MG63 (cell line): ENCODE results near the gene GDI1. TPM values are rescaled to one million over a fixed set of nuclear protein-coding genes. Genes with fewer than 3 reads are reported as not detected.
A peak's percentile ranks its signal among the peaks of the same experiment; 100 is the strongest.

Source experiments
- DNase-seq: peaks from one replicate; pipeline ENCODE4 v3.0.0-alpha.2; 2020
- H3K27me3 ChIP-seq: fragments of 250-450 bp; sonication (Bioruptor Pico); 2 replicates; pipeline ENCODE4 v1.5.1; 2020; ENCODE audit warnings: mild to moderate bottlenecking, moderate library complexity
- H3K36me3 ChIP-seq: fragments of 250-450 bp; sonication (Bioruptor Pico); 2 replicates; pipeline ENCODE4 v1.5.1; 2020; ENCODE audit warnings: mild to moderate bottlenecking, moderate library complexity
- H3K4me3 ChIP-seq: fragments of 250-450 bp; sonication (Bioruptor Pico); 2 replicates; pipeline ENCODE4 v1.5.1; 2020; ENCODE audit warnings: mild to moderate bottlenecking, moderate library complexity
- H3K9me3 ChIP-seq: fragments of 250-450 bp; sonication (Bioruptor Pico); 2 replicates; pipeline ENCODE4 v1.5.1; 2020; ENCODE audit warnings: mild to moderate bottlenecking, moderate library complexity
- total RNA-seq: library from RNA; depleted of rRNA; stranded (reverse); fragments of >200 nt; shearing (Covaris generic); gene quantifications from 2 replicates; pipeline ENCODE4 v1.2.3, GENCODE V29; 2014; ENCODE audit warnings: low replicate concordance

Gene GDI1
- total RNA-seq, 1 experiment from 2014 or later = 43.6 TPM

DNA sequence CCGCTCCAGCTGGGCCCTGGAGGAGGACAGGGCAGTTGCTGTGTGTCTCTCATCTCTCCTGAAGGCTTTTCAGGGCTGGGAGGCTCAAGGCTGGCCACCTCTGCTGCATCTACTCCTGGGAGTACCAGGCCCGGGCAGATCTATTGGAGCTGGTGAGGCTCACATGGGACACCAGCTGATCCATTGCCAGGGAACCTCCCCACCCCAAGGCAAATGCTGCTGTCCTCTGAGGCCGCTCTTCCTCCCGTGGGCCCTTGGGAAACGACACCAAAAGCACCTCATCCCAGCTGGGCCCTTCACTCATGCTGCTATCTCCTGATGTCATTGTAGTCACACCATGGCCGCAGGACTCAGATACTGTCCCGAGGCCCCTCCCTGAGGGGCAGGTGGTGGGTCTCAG lies 45.8 kb downstream of the GDI1 start:
- Histone ChIP-seq H3K27me3 (no peaks in the 10 kb centered on the region), H3K36me3 (peaks cover 16% of the 10 kb centered on the region), H3K9me3 (no peaks in the 10 kb centered on the region), H3K4me3 (no peak overlapping the region)
- DNase-seq = no peak

DNA sequence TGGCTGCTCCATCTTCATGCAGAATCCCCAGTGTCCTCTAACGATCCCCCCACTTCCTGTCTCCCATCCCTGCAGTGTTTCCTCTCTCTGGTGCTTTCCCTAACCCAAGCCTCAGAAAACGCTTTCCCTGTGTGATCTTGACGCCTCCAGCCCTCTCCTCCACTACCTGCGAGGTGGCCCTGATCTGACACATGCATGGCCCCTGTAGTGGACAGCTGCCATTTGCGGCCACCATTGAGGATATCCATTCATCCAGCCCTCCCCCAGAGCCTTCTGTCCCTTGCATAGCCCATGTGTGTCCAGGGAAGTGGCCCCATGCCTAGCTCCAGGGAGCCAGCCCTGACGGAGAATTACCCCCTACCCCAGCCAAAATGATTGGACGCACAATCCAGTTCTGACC lies 46.4 kb downstream of the GDI1 start:
- Histone ChIP-seq H3K36me3 (peaks cover 16% of the 10 kb centered on the region), H3K27me3 (no peaks in the 10 kb centered on the region), H3K4me3 (no peak overlapping the region), H3K9me3 (no peaks in the 10 kb centered on the region)
- DNase-seq = no peak

DNA sequence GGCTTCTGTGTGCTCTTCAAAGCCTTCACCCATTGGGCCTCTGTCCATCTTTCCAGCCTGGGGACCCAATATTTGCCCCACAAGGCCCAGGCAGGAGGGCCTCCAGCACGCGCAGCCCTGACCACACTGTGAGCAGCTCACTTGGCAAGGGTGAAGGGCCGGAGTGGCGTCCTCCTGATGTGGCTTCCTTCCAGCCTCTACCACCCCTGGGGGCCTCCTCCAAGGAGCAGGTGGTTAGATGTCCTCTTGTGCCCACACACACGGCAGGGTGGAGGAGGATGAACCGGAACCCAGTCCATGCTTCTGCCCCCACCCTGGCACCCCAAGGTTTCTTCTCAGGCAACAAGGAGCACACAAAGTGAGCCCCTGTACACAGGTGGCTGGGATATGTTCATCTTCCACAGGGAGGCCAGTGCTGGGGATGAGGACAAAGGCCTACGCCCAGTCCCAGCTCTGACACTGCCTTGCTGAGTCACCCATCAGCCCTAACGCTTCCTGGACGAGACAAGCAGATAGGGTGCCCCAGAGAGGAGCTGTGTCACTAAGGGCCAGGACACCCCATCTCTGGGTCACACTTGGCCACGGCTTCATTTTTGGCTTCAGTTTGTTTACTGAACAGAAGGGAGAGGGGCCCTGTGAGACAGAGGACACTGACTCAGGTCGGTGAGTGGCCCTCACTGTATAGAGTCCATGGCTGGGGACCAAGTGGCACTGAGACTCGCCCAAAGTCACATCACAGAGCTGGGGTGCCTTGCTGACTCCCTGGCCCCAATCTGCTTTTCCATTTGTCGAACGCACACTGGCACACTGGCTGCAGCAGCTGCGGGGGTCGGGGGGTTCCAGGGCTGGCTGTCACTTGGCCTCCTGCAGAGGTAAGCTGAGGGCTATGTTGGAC lies 47.5 kb downstream of the GDI1 start:
- Histone ChIP-seq H3K9me3 (no peaks in the 10 kb centered on the region), H3K4me3 (no peak overlapping the region), H3K36me3 (peaks cover 16% of the 10 kb centered on the region), H3K27me3 (no peaks in the 10 kb centered on the region)
- no peak for DNase-seq

DNA sequence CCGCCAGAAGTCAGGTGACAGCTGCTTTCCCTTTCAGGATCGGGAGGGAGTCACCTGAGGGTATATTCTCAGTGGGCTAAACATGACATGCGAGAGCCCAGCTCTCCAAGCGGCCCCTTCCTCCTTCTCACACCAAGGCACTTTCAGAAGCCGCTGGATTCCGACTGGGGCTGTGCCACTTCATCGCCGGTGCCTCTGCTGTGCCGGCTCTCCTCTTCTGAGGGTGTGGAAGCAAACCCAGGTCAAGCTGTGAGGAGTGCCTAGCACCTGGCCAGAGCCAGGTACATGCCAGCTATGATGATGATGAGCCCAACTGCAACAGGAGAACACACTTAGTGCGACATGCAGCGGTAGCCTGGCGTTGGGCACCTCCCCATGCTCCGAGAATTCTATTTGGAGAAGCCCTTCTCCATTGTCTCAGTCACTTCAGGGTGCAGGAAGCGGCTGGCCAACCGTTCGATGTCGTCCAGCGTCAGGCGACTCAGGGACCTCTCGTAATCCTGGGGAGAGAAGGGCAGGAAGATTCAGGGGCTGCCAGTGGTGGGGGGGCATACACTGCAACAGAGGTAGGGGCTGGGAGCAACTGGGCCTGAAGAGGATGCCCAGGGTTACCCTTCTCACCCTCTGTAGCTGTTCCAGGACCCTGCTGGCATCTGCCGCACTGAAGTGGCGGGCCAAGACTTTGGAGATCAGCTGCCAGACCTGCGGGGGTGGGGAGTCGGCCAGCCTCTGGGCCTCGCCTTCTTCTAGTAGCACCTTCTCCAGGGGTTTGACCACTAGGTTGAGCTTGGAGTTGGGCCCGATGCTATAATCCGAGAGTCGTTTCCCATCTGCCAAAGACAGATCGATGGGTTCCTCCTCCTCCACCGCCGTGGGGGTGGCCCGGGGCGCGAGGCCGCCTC lies 48.4 kb downstream of the GDI1 start:
- H3K36me3 ChIP-seq = peaks cover 16% of the 10 kb centered on the region
- no peaks in the 10 kb centered on the region for H3K27me3 ChIP-seq
- peak overlapping the region; percentile 59 for H3K4me3 ChIP-seq
- no peak for DNase-seq
- no peaks in the 10 kb centered on the region for H3K9me3 ChIP-seq

DNA sequence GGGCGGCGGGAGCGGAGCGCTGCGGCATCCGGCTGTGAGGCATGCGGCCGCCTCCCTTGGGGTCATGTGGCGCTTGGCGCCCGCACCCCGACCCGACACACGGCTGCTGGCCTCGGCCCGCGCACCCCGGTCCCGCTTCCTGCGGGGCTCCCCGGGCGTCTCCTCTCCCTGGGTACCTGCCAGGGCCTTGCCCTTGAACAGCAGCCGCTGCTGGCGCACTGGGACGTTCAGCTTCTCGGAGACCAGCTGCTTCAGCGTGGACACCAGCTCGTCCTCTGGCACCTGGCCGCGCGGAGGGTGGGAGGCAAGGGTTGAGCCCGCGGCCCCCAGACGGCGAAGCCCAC lies 49.1 kb downstream of the GDI1 start:
- peak; percentile 15 for DNase-seq

DNA sequence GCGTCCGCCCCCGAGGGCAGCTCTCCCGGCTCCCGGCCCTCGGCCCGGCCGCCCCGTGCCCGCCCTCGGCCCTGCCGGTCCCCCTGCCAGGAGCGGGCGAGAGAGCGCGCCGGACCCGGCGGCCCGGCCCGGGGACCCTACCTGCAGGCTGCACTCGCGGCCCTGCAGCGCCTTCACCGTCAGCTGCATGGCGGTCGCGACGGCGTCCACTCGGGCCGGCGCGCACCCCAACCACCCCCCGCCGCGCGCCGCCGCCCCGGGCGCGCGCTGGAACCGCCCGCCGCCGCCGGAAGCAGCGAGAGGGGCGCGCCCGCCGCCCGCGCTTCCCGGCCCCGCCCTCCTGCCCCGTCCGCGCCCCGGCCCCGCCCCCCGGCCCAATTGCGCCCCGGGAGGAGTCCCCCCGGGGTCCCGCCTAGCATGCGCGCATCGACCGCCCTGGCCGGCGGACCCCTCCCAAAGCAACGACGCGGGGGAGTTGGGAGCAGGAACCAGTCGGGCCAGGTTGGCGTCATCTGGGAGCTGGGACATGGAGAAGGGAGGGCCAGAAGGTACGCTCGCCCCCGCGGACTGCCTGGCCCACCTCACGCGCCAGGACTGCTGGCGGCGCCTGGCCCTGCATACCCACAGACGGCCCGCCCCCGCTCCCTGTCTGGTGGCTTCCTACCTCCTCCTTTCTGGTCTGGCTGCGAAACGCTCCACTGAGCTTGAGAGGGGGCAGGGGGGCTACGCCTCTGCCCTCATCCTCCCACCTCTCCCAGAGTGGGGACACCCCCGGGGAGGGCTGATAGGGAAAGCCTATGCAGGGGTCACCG lies 49.6 kb downstream of the GDI1 start, which contains the start of gene UBL4A:
TSS of gene UBL4A (minus strand) at position 220 of the 812 bp plus-strand sequence. CDS start at position 189, 31 bp downstream.
- Histone ChIP-seq H3K36me3 (peaks cover 16% of the 10 kb centered on the region), H3K4me3 (peak within 1 kb of the TSS; percentile 59), H3K9me3 (no peaks in the 10 kb centered on the region), H3K27me3 (no peaks in the 10 kb centered on the region)
- DNase-seq = peak; percentile 74

More for the DNA sequence above, 49.1 kb downstream of the GDI1 start:
- H3K4me3 ChIP-seq = peak overlapping the region; percentile 59
- H3K9me3 ChIP-seq = no peaks in the 10 kb centered on the region
- no peaks in the 10 kb centered on the region for H3K27me3 ChIP-seq
- peaks cover 16% of the 10 kb centered on the region for H3K36me3 ChIP-seq

DNA sequence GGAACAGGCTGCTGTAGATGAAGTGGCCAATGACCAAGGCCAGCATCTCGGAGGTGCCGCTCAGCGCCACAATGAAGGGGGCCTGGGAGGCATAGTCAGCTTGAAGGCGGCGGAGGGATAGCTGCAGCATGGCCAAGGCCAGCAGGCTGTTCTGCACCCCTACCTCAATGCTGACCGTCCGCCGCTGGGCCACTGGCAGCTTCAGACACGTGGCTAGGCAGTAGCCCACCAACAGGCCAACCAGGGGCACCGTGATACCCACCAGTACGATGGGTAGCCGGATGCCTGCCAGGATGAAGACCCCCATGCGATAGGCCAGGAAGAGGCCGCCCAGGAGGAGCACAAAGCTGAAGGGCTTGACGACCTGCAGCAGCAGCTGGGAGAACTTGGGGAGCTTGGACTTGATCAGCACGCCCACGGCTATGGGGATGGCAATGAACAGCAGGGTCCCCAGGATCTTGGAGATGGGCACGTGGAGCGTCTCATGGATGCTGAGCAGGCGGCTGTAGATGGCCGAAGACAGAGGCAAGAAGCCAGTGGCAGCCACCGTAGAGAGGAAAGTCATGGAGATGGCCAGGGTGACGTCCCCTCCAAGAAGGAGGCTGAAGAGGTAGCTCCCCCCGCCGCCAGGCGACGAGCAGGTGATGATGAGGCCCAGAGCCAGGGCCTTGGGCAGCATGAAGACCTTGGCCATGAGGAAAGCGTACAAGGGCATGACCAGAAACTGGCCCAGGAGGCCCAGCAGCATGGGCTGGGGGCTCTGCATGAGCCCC lies 50.8 kb downstream of the GDI1 start:
- Histone ChIP-seq H3K9me3 (no peaks in the 10 kb centered on the region), H3K36me3 (peaks cover 16% of the 10 kb centered on the region), H3K27me3 (no peaks in the 10 kb centered on the region), H3K4me3 (no peak overlapping the region)
- no peak for DNase-seq

DNA sequence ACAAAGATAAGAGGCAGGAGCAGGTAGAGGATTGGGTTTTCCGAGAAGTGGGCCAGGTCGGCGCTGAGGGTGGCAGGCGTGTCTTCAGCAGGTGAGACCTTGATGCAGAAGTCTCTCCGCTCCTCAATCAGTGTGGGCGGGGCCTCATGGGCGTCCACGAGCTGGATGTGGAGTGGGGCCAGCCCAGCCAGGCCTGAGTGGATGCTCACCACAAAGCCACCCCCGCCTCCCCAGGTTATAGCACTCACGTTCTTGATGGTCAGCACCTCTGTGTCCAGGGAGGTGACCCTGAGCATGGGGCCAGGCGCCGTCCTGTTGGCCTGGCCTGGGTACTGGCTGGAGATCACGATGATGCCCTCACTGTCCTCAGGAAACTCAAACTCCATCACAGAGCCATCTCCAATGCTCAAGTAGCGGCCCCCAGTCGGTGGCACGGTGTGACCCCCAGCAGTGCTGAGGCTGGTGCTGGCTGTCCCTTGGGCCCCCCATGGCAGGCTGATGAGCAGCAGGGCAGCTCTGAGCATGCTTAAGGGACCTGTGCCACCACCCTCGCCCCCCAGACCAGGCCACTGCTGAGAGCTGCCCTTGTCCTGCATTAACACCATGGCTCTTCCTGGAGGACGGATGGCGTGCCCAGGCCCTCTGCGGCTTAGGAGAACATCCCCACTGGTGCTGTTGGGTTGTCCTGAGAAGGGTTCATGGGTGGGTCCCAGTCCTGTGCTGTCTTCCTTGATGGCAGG lies 51.6 kb downstream of the GDI1 start:
- Histone ChIP-seq H3K4me3 (no peak overlapping the region), H3K9me3 (no peaks in the 10 kb centered on the region), H3K27me3 (no peaks in the 10 kb centered on the region), H3K36me3 (peaks cover 16% of the 10 kb centered on the region)
- no peak for DNase-seq

DNA sequence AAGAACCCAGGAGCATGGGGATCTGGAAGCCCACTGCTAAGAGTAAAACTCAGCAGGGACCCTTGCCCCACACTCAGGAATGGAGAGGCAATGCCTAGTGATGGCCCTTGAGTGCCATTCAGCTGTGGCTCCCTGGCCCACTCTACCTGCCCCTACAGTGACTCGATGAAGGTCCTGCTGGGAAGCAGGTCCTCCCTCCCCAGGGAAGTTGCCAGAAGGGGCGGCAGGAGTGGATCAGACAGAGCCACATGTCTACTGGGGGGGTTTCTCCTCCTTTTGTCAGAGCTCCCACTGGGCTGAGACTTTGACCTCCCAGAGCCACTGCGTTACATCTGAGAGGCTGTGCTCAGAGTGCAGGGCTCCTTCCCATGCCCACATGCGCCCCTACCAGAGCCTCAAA lies 52.2 kb downstream of the GDI1 start:
- no peak for DNase-seq
- Histone ChIP-seq H3K4me3 (no peak overlapping the region), H3K27me3 (no peaks in the 10 kb centered on the region), H3K9me3 (no peaks in the 10 kb centered on the region), H3K36me3 (peaks cover 13% of the 10 kb centered on the region)

DNA sequence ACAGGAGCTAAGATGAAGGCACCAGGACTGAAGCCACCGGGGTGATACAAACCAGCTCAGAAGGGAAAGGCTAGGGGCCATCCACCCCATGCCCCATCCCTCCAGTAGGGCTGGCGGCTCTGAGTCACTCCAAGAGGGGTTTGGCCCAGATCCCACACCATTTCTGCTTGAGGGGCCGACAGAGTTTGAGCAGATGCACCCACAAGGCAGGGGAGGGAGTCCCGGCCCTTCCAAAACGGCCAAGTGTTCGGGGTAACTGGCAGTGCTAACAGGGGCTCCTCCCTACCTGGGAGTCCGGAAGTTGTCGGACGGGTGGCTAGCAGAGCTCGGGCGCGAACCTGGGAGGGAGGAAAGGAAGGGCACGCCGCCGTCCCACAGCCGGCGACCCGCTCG lies 53.1 kb downstream of the GDI1 start:
- Histone ChIP-seq H3K36me3 (peaks cover 7% of the 10 kb centered on the region), H3K27me3 (no peaks in the 10 kb centered on the region), H3K9me3 (no peaks in the 10 kb centered on the region), H3K4me3 (peak overlapping the region; percentile 65)
- DNase-seq = peak; percentile 55

DNA sequence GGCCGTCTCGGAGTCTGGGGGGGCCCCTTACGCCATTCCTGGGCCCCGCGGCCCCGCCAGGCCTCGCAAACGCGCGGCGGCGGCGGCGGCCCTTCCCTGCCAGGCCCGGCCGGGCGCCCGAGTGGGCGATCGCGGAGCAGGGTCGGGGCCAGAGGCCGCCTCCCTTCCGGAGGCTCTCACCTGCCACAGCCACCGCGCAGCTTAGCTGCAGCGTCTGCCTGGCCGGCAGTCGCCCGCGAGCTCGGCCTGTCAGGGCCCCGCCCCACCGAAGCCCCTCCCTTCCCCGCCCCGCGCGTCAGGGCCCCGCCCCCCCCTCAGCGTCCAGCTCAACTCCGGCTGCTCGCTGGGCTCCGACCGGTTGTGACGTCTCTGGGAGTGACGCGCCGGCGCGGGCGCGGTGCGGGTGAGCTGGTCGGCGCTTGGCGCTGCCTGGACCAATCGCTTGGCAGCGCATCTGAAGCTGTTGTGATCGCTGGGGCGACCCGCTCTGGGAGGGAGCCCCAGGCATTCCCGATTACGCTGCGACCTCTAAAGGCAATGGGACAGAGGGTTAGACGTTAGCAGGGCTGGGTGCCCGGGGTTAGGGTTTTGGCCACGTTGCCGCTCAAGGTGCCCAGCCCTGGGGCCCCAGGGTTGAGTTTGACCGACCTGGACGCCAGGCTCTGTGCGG lies 53.6 kb downstream of the GDI1 start, which contains the start of gene SLC10A3:
TSS of gene SLC10A3 (minus strand) at position 216 of the 670 bp plus-strand sequence. CDS start 1,689 bp downstream, outside the sequence.
- Histone ChIP-seq H3K36me3 (peaks cover 1% of the 10 kb centered on the region; the same call in 1 of the 2 replicates), H3K4me3 (peak within 1 kb of the TSS; percentile 65), H3K9me3 (no peaks in the 10 kb centered on the region), H3K27me3 (no peaks in the 10 kb centered on the region)
- DNase-seq = peak; percentile 93
